Activated B cell treated with CpG ODN at 0.5 μM for 24 hours (primary cell): ENCODE measurements around the gene UMODL1. TPM values are rescaled to one million over a fixed set of nuclear protein-coding genes. Genes with fewer than 3 reads are reported as not detected.

Source experiments
- ATAC-seq: fragments of 200-7000 bp; cut with Tn5 transposase; one replicate; pipeline ENCODE4 v1.10.0; 2021; ENCODE audit warnings: low read depth, mild to moderate bottlenecking, moderate library complexity
- CTCF ChIA-PET: fragments of 350-600 bp; sonication (Branson Sonifier 250); formaldehyde crosslinking; loops from one replicate; lab custom pipeline; 2021; ENCODE audit warnings: antibody characterized with exemption; lab: Charles Lee
- POLR2A ChIA-PET: fragments of 350-600 bp; sonication (Branson Sonifier 250); formaldehyde crosslinking; loops from one replicate; lab custom pipeline; 2021; ENCODE audit warnings: antibody characterized with exemption; lab: Charles Lee
- DNase-seq: peaks from one replicate; pipeline ENCODE4 v3.0.0; 2022
- H3K27ac Mint-ChIP-seq: one replicate; pipeline ENCODE4 v1.8.0; 2020; ENCODE audit warnings: mixed read lengths
- H3K27me3 Mint-ChIP-seq: one replicate; pipeline ENCODE4 v1.8.0; 2021; ENCODE audit warnings: mixed read lengths
- H3K36me3 Mint-ChIP-seq: one replicate; pipeline ENCODE4 v1.8.0; 2021; ENCODE audit warnings: low read depth, mixed read lengths
- H3K4me1 Mint-ChIP-seq: one replicate; pipeline ENCODE4 v1.8.0; 2021; ENCODE audit warnings: mixed read lengths
- H3K4me3 Mint-ChIP-seq: one replicate; pipeline ENCODE4 v1.8.0; 2020; ENCODE audit warnings: mild to moderate bottlenecking, mixed read lengths
- H3K9me3 Mint-ChIP-seq: one replicate; pipeline ENCODE4 v1.8.0; 2020; ENCODE audit warnings: mixed read lengths
- CTCF ChIP-seq: fragments of 200-600 bp; IDR thresholded peaks from one replicate; pipeline ENCODE4 v1.8.0; 2022; ENCODE audit warnings: antibody characterized with exemption, mild to moderate bottlenecking
- intact Hi-C: fragments of 100-400 bp; cut with micrococcal nuclease; formaldehyde crosslinking; loops from one replicate; pipeline ENCODE4 v1.15.1; 2024
- total RNA-seq: library from RNA; stranded (reverse); gene quantifications from 2 replicates; pipeline ENCODE4 v1.2.3, GENCODE V29; 2022

The UMODL1 gene
- total RNA-seq = 0.04 TPM in 1 of 2 replicates, not detected in the other

- ATAC-seq (no peak), DNase-seq (no peak)
- no peak within 1 kb of the TSS for H3K4me3 Mint-ChIP-seq
- ChIA-PET POLR2A (no interaction called here), CTCF (no interaction called here)
- no peaks in the 10 kb centered on the region for H3K36me3 Mint-ChIP-seq
- TF ChIP-seq CTCF = no peak
- H3K27ac Mint-ChIP-seq = no peak within 1 kb of the TSS
- H3K4me1 Mint-ChIP-seq = peaks cover 29% of the 10 kb centered on the region
- H3K27me3 Mint-ChIP-seq = no peaks in the 10 kb centered on the region
- no peaks in the 10 kb centered on the region for H3K9me3 Mint-ChIP-seq
- intact Hi-C loops = no loop called here
Measured at GRCh38 chr21:42071146-42071737, at the start of gene UMODL1. Gene UMODL1 (plus strand): TSS chr21:42071317. CDS start chr21:42071317, 0 bp downstream.

GRCh38 chr21:42021371-42022090, 49.6 kb upstream of the UMODL1 start:
- DNase-seq = no peak
- POLR2A ChIA-PET = no interaction called here
- no peak for ATAC-seq
- CTCF ChIA-PET = no interaction called here
- H3K27ac Mint-ChIP-seq = no peak overlapping the region
- no peaks in the 10 kb centered on the region for H3K36me3 Mint-ChIP-seq
- no peaks in the 10 kb centered on the region for H3K4me1 Mint-ChIP-seq
- H3K27me3 Mint-ChIP-seq = peaks cover 8% of the 10 kb centered on the region
- intact Hi-C loops = no loop called here
- no peaks in the 10 kb centered on the region for H3K9me3 Mint-ChIP-seq
- TF ChIP-seq CTCF = no peak
- H3K4me3 Mint-ChIP-seq = no peak overlapping the region

DNA sequence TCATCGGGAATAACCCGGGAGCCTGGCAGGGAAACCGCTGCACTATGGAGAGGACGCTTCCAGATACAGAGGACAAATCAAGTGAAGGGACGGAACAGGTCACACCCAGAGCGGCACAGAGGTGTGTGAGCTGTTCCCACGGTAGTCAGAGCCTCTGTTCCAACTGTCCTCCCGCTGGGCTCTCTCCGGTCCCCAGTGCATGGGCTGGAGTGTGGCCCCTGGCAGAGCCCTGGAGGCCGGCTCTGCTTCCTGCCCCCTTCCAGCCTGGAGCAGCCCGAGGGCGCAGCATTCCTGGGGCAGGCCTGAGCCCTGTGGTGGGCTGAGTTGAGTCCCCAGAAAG, 49.1 kb upstream of the UMODL1 start:
- no peak for DNase-seq

DNA sequence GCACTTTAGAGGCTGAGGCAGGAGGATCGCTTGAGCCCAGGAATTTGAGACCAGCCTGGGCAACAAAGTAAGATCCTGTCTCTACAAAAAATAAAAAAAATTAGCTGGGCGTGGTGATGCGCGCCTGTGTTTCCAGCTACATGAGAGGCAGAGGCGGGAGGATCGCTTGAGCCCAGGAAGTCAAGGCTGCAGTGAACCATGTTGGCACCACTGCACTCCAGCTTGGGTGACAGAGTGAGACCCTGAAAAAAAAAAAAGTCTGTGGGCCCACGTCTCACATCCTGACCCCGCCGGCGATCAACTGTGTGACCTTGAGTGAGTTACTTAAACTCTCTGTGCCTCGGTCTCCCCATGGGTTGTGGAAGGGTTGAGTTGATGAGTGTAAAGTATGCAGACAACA, 48.2 kb upstream of the UMODL1 start:
- H3K4me1 Mint-ChIP-seq = peaks cover 2% of the 10 kb centered on the region
- peaks cover 8% of the 10 kb centered on the region for H3K27me3 Mint-ChIP-seq
- no peaks in the 10 kb centered on the region for H3K9me3 Mint-ChIP-seq
- H3K27ac Mint-ChIP-seq = no peak overlapping the region
- no peaks in the 10 kb centered on the region for H3K36me3 Mint-ChIP-seq
- no peak for TF ChIP-seq CTCF
- H3K4me3 Mint-ChIP-seq = no peak overlapping the region
- no peak for DNase-seq
- CTCF ChIA-PET = no interaction called here
- no peak for ATAC-seq
- intact Hi-C loops = no loop called here
- POLR2A ChIA-PET = no interaction called here

More for the DNA sequence above, 49.1 kb upstream of the UMODL1 start:
- TF ChIP-seq CTCF = no peak
- Mint-ChIP-seq H3K4me1 (no peaks in the 10 kb centered on the region), H3K9me3 (no peaks in the 10 kb centered on the region), H3K27me3 (peaks cover 8% of the 10 kb centered on the region), H3K4me3 (no peak overlapping the region), H3K27ac (no peak overlapping the region), H3K36me3 (no peaks in the 10 kb centered on the region)
- POLR2A ChIA-PET = no interaction called here
- CTCF ChIA-PET = no interaction called here
- intact Hi-C loops = no loop called here
- no peak for ATAC-seq

DNA sequence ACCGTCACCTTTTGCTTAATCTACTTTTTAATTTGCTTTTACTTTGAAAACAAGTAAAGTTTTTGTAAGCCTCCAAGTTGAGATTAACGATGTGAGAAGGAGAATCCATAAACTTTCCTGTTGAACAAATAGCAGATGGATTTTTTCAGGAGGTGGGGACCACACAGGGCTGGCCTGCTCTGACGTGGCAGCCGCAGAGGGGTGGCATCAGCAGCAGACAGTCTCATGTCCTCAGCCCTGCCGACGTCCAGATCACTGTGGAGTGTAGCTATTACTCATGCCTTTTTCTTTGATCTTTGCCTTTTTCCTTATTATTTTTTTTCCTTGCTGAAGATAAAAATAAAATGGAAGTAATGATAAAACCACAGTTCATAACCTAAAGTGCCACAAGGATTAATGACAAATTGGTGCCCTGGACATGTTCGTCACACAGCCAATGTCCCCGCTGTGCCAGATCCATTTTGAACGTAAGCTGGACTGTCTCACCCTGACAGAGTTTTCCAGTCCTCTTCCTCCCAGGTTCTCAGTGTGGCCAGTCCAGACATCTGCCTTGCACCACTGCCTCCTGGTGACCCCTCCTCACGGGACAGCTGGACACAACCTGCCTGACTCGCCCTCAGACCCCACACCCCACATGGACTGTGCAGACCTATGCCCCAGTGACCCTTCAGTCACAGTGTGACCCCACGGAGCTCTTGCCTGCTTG, 45.6 kb upstream of the UMODL1 start:
- no peaks in the 10 kb centered on the region for H3K36me3 Mint-ChIP-seq
- intact Hi-C loops = no loop called here
- peaks cover 6% of the 10 kb centered on the region for H3K4me1 Mint-ChIP-seq
- ChIA-PET CTCF (no interaction called here), POLR2A (no interaction called here)
- H3K4me3 Mint-ChIP-seq = no peak overlapping the region
- no peak overlapping the region for H3K27ac Mint-ChIP-seq
- DNase-seq (no peak), ATAC-seq (no peak)
- no peaks in the 10 kb centered on the region for H3K9me3 Mint-ChIP-seq
- TF ChIP-seq CTCF = no peak
- H3K27me3 Mint-ChIP-seq = peaks cover 3% of the 10 kb centered on the region
